ENCODE results near the gene CCM2L. TPM values are rescaled to one million over a fixed set of nuclear protein-coding genes. Genes with fewer than 3 reads are reported as not detected.

CCM2L gene
- total and polyA plus RNA-seq, 2 of the 4 experiments (the other 2 are of a cell fraction) = not detected

- POLR2A ChIA-PET (ENCODE audit: unreplicated experiment) = no interaction called here
- no peak for ATAC-seq (ENCODE audit: low read depth)
Measured at GRCh38 chr20:31984981-31985471, 25.2 kb upstream of the CCM2L start.

More at GRCh38 chr20:31984981-31985471, 25.2 kb upstream of the CCM2L start:
- no peak overlapping the region for H3K4me3 ChIP-seq (ENCODE audit: insufficient read depth, low read depth, low read length)
- intact Hi-C loops (cut with micrococcal nuclease) (no loop called here), in situ Hi-C loops (cut with MboI; ENCODE audit: low sequenced_read_pairs) (no loop called here), dilution Hi-C loops (cut with HindIII; ENCODE audit: low sequenced_read_pairs, unreplicated experiment) (no loop called here)
- BruUV-seq (replicated peaks) = no TSS peak
- H3K36me3 ChIP-seq (ENCODE audit: control insufficient read depth, insufficient read depth, low read length) = no peaks in the 10 kb centered on the region
- no peak overlapping the region for H4K91ac ChIP-seq (ENCODE audit: insufficient read depth, low read depth, low read length)
- H4K5ac ChIP-seq (ENCODE audit: low read depth, low read length) = no peak overlapping the region
- H3K9ac ChIP-seq (ENCODE audit: low read depth, low read length) = no peak overlapping the region
- no peak overlapping the region for H2BK120ac ChIP-seq (ENCODE audit: low read depth, low read length)
- WGBS, 2 experiments (ENCODE audit: extremely low coverage in 2 of 2, insufficient read length in 1 of 2) = 5% methylated on average over 4 of the region's 6 CpGs; no CpG with 5 or more reads in 1 of the 2 experiments
- no peak overlapping the region for H3K23ac ChIP-seq (ENCODE audit: low read depth, low read length)
- no peak overlapping the region for H2AFZ ChIP-seq (replicated peaks; ENCODE audit: low read length, poor library complexity)
- no peaks in the 10 kb centered on the region for H3K79me1 ChIP-seq (ENCODE audit: low read depth in 1 of 2, low read length in 2 of 2)
- TF ChIP-seq RAD21 (IDR thresholded peaks at IDR 0.05; ENCODE audit: low read length) (no peak), MAFK (IDR thresholded peaks at IDR 0.05; ENCODE audit: low read depth, low read length) (no peak), SMC3 (IDR thresholded peaks at IDR 0.05; ENCODE audit: low read depth, low read length) (no peak), POLR2A (IDR thresholded peaks at IDR 0.05; ENCODE audit: low read depth, low read length) (no peak), CHD1 (IDR thresholded peaks at IDR 0.05; ENCODE audit: low read depth, low read length) (no peak), RCOR1 (IDR thresholded peaks at IDR 0.05; ENCODE audit: insufficient replicate concordance, low read length) (no peak), MAZ (IDR thresholded peaks at IDR 0.05; ENCODE audit: borderline replicate concordance, low read depth, low read length) (no peak), RFX5 (IDR thresholded peaks at IDR 0.05; ENCODE audit: low read depth, low read length) (no peak), MXI1 (IDR thresholded peaks at IDR 0.05; ENCODE audit: borderline replicate concordance, low read depth, low read length) (no peak), NFE2L2 (IDR thresholded peaks at IDR 0.05; ENCODE audit: low read depth, low read length) (no peak), CEBPB (IDR thresholded peaks at IDR 0.05; ENCODE audit: low read depth, low read length) (no peak), FOS (IDR thresholded peaks at IDR 0.05; ENCODE audit: low read depth, low read length) (no peak), BHLHE40 (IDR thresholded peaks at IDR 0.05; ENCODE audit: low read depth, low read length) (no peak)
- TF ChIP-seq, protein P1, sequence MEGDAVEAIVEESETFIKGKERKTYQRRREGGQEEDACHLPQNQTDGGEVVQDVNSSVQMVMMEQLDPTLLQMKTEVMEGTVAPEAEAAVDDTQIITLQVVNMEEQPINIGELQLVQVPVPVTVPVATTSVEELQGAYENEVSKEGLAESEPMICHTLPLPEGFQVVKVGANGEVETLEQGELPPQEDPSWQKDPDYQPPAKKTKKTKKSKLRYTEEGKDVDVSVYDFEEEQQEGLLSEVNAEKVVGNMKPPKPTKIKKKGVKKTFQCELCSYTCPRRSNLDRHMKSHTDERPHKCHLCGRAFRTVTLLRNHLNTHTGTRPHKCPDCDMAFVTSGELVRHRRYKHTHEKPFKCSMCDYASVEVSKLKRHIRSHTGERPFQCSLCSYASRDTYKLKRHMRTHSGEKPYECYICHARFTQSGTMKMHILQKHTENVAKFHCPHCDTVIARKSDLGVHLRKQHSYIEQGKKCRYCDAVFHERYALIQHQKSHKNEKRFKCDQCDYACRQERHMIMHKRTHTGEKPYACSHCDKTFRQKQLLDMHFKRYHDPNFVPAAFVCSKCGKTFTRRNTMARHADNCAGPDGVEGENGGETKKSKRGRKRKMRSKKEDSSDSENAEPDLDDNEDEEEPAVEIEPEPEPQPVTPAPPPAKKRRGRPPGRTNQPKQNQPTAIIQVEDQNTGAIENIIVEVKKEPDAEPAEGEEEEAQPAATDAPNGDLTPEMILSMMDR (conservative IDR thresholded peaks at IDR 0.05; ENCODE audit: low read depth, low read length) = no peak
- TF ChIP-seq, protein P2, sequence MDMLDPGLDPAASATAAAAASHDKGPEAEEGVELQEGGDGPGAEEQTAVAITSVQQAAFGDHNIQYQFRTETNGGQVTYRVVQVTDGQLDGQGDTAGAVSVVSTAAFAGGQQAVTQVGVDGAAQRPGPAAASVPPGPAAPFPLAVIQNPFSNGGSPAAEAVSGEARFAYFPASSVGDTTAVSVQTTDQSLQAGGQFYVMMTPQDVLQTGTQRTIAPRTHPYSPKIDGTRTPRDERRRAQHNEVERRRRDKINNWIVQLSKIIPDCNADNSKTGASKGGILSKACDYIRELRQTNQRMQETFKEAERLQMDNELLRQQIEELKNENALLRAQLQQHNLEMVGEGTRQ (IDR thresholded peaks at IDR 0.05; ENCODE audit: low read depth, low read length) = no peak
- TF ChIP-seq, protein P3, sequence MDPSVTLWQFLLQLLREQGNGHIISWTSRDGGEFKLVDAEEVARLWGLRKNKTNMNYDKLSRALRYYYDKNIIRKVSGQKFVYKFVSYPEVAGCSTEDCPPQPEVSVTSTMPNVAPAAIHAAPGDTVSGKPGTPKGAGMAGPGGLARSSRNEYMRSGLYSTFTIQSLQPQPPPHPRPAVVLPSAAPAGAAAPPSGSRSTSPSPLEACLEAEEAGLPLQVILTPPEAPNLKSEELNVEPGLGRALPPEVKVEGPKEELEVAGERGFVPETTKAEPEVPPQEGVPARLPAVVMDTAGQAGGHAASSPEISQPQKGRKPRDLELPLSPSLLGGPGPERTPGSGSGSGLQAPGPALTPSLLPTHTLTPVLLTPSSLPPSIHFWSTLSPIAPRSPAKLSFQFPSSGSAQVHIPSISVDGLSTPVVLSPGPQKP (IDR thresholded peaks at IDR 0.05; ENCODE audit: borderline replicate concordance, low read depth, low read length) = no peak
- CTCF ChIA-PET = no interaction called here
- H3K4me2 ChIP-seq (ENCODE audit: low read depth, low read length) = no peak overlapping the region
- H3K18ac ChIP-seq (ENCODE audit: low read depth, low read length) = no peak overlapping the region
- no peak overlapping the region for H4K8ac ChIP-seq (ENCODE audit: low read depth in 2 of 2, low read length in 2 of 2)
- peaks cover 28% of the 10 kb centered on the region for H3K27me3 ChIP-seq (ENCODE audit: control insufficient read depth, insufficient read depth, low read length)
- H2AK9ac ChIP-seq (replicated peaks; ENCODE audit: low read depth, low read length, poor library complexity) = no peak overlapping the region
- H3K56ac ChIP-seq (ENCODE audit: extremely low read depth, insufficient read depth, low read length) = no peak overlapping the region
- no peaks in the 10 kb centered on the region for H3K4me1 ChIP-seq (ENCODE audit: control insufficient read depth, insufficient read depth, low read length)
- H2BK5ac ChIP-seq (ENCODE audit: low read depth, low read length, poor library complexity, severe bottlenecking) = no peak overlapping the region
- no peaks in the 10 kb centered on the region; the same call in 1 of the 2 replicates for H3K9me1 ChIP-seq (ENCODE audit: insufficient read depth, low read length)
- H3K9me3 ChIP-seq (ENCODE audit: control insufficient read depth, insufficient read depth, low read length) = no peaks in the 10 kb centered on the region
- H4K20me1 ChIP-seq (ENCODE audit: insufficient read depth, low read length) = no peaks in the 10 kb centered on the region
- no peak overlapping the region for H2BK20ac ChIP-seq (ENCODE audit: low read depth, low read length)
- no peak for DNase-seq
- H3K4ac ChIP-seq (ENCODE audit: low read depth, low read length) = no peak overlapping the region
- H3K27ac ChIP-seq (ENCODE audit: insufficient read depth, low read length) = no peak overlapping the region
- no peak overlapping the region for H2AK5ac ChIP-seq (ENCODE audit: low read depth, low read length)
- no peak overlapping the region for H2BK15ac ChIP-seq (ENCODE audit: low read depth, low read length)
- H3K14ac ChIP-seq (replicated peaks; ENCODE audit: low read depth, low read length) = no peak overlapping the region
